Fibroblast of skin of abdomen (primary cell): Measurements from ENCODE around the gene KLHL14.

Experiments
- DNase-seq: peaks from one replicate; pipeline ENCODE4 v3.0.0-alpha.2; 2013

The KLHL14 gene

DNA sequence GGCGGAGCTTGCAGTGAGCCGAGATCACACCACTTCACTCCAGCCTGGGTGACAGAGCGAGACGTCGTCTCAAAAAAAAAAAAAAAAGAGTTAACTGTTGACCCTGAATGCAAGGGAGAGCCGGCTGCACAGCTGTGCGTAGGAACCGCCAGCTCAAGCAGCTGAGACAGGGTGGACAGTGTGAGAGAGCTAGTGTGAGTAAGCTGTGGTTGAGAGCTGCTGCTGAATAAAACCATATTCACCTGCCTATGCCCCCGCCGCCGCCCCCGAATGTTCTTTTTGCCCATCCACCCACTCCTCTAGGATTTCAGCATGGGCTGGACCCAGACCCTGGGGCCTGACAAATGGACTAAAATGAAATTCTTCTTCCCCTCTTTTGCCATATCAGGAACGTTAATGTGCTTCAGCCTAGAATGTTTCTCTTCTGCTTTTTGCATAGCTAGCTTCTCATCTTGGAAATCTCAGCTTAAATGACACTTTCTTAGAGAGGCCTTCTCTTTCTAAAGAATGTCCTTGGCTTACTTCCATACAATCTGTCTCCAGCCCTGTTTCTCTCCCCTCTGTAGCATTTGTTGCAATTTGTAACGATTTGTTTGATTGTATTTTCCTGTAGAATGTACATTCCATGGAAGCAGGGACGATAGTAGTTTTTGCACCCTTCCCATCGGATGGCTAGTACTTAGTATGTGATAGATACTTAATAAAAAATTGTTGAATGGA, 142.7 kb downstream of the KLHL14 start:
- DNase-seq, result no peak

DNA sequence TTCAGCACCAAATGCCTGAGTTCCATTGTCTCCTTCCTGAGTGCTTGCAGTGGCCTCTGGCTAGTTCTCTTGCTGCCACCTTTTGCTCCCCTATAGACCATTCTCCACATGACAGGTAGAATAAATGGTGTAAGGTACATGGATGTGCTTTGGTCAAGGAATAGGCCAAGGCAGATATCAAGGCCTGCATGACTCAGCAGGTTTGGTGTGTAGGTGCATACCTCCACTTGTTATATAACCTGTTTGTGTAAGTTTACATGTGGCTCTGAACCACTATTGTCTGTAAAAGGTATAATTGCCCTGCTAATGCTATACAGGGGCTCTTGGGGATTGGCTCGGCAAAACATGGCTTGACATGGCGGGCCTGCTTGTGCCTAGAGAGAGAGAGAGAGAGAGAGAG, 143.5 kb downstream of the KLHL14 start:
- DNase-seq, result no peak

DNA sequence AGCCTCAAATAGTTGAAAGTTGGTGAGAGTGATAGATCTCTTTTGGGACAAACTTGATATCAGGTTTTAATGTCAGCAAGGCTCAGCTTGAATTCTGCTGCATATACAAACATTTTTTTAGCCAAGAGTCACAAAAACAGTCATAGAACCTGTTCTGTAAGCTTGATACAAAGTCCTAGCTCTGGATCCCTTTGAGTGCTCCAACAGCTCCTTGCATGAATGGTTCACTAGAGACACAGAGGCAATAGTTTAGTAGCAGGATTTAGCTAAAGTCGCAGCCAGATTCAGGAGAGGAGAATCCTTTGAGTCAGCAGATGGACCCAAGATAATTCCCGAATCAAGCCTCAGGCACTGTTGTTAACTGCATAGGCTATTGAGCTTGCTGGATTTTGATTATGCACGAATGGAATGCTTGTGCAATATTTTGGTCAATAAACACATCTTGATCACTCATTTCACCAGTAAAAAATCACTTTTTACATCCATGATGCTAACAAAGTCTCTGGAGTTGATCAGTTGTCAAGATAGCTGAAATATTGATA, 148.6 kb downstream of the KLHL14 start:
- DNase-seq, result no peak

DNA sequence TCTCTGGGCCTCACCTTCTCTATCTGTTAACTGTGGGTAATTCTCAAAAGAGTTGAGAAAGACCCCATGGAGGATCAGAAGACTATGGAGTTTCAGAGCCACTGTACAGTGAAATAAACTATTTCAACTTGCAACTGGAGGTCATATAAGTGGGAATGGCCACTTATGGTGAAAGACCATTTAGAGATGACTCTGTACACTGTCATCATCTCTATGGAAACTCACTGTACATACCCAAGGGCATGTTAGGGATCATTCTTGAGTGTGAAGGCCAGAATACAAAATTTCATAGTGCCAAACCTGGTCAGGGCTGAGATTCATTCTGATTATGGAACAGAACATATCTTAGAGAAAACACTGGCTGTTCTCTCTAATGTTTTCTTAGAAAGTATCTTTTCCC, 149.3 kb downstream of the KLHL14 start:
- no peak for DNase-seq
